NCI-H774 (cell line): Measurements from ENCODE around the gene PPT2.
"Not testable (repeated sequence)": the region's sequence is repeated elsewhere in the genome, so short reads cannot be mapped to it uniquely, and the experiment has no call there.

Experiments
- DNase-seq: peaks from one replicate; lab custom pipeline; 2025; lab: John Stamatoyannopoulos, UW

Gene PPT2

GRCh38 chr6:32189742-32190053 lies 35.8 kb downstream of the PPT2 start:
- no peak for DNase-seq

- peak; percentile 45 for DNase-seq
Measured at GRCh38 chr6:32190054-32190851, 36.3 kb downstream of the PPT2 start, which contains the start of gene PBX2. TSS of gene PBX2 (minus strand) at chr6:32190202. CDS start at chr6:32189915, 287 bp downstream.

DNA sequence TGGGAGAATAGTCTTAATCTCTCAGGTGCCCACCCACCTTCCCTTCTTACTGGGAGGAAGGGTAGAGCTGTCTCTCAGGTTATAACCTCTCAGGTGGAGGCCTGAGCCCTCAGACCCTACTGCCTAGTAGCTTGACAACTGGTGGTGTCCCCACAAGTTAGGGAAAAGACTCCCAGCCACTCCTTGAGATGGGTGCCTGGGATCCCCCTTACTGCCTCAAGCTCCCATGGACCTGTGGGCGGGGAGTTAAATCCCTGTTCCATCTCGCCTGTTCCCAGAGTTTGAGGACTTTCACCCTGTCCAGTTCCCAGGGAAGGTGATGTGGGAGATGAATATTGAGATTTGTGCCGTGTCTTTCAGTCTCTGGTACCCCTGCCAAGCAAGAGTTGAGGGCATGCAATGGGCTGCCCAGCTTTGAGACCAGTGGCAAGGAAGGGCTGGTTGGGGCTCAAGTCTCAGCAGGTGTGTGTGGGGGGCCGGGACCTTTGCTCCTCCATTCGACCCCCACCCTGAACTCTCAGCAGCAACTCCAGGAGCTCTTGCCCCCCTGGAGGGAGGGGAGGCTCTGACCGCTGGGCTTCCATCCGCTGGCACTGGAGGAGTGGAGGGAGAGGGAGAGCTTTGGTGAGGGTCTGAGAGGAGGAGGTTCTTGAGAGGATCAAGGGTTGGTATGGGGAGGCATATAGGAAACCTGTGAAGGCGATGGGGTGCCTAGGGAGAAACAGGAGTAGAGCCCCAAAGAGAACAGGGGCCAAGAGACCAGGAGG lies 37.2 kb downstream of the PPT2 start:
- no peak for DNase-seq

- no peak for DNase-seq
Measured at GRCh38 chr6:32191696-32192607, 38.0 kb downstream of the PPT2 start.

DNA sequence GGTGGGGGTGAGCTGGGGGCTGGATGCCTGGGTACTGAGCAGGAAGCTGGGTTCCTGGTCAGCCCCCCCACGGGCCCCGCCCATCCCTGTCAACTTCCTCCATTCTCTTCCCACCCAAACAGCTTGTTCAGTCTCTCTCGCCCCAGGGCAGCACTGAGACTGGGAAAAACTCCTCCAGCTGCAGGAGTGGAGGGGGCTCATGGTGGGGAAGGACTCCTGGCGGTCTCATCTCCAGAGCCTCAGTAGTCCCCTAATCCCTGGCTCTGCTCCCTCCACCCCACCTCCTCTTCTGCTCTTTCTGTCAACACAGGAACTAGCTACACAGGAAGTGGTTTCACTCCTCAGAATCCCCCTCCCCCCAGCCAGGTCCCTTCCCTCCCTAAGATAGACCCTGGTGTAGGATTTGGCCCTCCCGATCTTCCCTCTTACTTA lies 38.7 kb downstream of the PPT2 start, which contains the start of gene GPSM3:
Gene GPSM3, minus strand, starts transcription at position 36 of the 432 bp plus-strand sequence. CDS start 130 bp downstream, outside the sequence.
- DNase-seq = no peak

GRCh38 chr6:32193096-32193495 lies 39.2 kb downstream of the PPT2 start:
- not testable (repeated sequence) for DNase-seq

DNA sequence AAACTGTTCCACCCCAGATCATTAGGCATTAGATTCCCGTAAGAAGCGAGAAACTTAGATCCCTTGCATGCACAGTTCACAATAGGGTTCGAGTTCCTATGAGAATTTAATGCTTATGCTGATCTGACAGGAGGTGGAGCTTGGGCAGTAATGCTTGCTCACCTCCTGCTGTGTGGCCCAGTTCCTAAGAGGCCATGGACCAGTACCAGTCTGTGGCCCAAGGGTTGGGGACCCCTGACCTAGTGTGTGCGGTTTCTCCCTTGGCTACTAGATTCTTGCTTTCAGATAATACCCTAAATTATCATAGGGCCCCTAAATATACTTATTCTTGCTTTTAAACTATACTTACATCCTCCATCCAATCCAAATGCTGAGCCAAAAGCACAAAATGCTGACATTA lies 40.4 kb downstream of the PPT2 start:
- no peak for DNase-seq

DNA sequence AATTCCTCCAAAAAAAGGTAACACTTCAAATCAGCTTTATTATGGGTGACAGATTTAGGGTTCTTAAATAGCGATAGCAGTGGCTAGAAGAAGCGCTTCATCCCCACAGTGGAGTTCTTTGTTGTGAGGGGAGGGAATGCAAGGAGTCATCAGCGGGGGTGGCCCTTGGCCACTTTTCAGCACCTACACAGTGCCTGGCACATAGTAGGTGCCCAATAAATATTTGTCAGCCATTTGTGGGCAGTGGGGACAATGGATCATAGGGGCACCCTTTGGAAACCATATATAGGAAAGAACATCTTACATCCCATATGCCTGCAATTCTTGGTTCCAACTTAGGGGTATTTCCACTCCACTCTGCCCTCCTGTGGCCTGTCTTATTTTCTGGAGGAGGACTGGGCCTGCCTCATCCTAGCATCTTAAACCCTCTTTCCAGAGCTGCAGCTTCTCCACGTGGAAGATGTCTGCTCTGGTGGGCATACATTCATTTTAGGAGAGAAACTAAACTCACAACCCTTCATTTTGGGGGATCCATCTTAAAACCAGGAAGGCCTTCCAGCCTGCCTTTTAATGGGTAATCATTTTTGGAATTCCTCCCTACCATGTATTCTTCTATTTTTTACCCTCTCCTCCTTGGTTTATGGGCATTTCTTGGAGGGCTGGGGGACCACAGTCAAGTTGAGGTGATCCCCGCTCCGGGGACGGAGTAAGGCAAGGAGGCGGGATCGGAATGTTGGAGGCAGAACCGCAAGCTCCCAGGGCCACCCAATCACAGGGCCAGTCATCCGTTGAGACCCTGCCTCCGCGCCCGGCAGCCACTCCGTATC lies 41.1 kb downstream of the PPT2 start:
- DNase-seq = no peak

GRCh38 chr6:32195652-32195901 lies 41.6 kb downstream of the PPT2 start:
- DNase-seq = peak; percentile 99

DNA sequence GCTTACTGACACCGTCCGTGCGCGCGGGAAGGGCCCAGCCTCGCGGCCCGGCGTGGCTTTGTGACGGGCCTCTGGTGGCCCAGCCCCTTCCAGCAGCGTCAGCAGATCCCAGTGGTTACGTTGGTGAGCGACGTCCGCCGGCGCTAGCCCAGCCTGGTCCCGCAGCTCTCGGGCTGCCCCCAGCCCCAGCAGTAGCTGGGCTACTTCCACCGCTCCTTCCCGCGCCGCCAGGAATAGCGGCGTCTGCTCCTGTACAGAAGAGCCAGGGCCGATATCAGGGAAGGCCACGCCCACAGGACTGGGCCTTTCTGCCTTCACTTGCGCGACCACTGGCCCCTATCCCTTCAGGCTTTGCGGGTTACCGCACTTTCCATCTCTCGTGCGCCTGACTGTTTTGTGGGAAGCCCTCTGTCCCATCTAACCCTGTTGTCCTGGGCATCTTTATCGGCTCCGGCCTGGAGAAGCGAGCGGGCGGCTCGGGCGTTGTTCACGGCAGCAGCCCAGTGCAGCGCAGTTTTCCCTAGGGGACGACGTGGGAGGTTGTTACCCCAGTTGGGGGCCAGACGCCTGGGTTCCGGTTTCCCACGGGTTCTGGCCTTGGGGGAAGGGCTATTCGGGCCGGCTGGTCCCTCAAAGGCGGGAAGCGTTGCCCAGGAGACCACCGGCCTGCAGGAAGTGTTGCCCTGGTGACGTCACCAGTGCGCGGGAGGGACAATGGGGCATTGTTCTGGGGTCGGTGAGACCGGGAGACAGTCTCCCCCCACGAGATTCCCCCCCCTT lies 42.2 kb downstream of the PPT2 start:
- DNase-seq = peak; percentile 81

- DNase-seq = no peak
Measured at GRCh38 chr6:32196682-32197616, 43.0 kb downstream of the PPT2 start.

DNA sequence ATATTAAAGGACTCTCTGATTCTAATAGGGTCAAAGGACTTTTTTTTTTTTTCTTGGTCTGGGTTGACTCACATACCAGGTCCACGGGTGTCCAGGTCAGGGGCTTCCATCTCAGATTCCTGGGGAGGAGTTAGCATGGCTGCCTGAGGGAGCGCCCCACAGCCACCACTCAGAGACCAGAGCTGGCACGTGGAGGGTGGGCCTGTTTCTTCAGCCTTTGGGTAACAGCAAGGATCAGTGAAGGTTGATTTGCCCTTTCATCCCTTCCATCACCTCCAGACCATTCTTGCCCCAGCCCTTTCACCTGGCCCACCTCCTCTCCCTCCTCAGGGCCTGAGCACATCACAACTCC lies 44.4 kb downstream of the PPT2 start:
- no peak for DNase-seq

GRCh38 chr6:32198866-32199265 lies 44.9 kb downstream of the PPT2 start:
- no peak for DNase-seq

GRCh38 chr6:32200711-32201475 lies 47.0 kb downstream of the PPT2 start:
- DNase-seq = no peak

- DNase-seq = no peak
Measured at GRCh38 chr6:32202186-32202585, 48.2 kb downstream of the PPT2 start.

DNA sequence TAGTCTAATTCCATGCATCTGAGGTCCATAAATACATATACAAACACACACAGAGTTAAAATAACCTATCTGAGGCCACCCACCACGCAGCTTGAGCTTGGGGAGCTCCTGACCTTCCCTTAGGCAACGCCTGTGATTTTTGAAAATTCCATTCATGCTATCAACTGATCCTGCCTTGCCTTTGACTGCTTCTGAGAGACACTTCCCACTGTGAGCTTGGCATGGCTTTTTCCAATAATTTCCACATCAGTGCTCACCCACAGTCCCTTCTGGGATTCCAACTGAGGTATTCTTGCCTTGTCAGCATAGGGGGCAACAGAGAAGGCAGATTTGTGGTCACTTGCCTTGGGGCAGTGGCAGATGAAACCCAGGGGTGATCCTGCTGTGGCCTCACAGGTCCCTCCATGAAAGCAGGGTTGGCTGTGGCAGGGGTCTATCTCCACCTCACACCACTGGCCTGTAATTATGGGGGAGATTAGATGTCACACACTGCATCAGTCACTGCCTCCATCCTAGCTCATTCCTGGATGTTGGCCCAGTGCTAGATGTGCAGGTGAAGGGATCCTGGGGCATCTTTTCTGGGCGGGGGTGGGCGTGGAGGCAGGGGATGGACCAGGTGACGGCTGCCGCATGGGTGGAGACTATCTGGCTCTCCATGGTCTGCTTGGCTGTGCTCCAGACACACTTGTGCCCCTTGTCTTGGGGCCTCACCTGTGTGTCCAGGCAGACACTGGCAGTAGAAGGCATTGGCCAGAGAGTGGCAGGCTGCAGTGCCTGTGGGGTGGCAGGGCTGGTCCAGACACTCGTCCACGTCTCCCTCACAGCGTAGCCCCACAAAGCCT lies 49.7 kb downstream of the PPT2 start:
- no peak for DNase-seq

DNA sequence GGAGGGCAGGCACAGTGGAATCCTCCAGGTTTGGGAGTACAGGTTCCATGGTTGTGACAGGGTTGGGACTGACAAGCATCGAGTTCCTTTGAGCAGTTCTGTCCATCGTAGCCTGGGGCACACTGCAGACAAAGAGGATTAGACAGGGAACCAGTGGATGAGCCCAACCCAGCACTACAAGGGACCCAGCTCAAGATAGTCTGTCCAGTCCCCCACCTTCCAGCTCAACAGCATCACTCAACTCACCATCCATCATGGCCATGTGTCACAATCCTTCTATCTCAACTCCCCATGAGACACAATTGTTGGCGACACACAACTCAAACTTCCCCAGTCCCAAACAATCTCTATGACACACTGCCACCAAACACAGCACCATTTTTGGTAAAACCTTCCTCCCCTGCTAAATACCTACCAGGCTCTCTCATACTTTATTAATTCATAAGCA lies 50.4 kb downstream of the PPT2 start:
- DNase-seq = no peak

DNA sequence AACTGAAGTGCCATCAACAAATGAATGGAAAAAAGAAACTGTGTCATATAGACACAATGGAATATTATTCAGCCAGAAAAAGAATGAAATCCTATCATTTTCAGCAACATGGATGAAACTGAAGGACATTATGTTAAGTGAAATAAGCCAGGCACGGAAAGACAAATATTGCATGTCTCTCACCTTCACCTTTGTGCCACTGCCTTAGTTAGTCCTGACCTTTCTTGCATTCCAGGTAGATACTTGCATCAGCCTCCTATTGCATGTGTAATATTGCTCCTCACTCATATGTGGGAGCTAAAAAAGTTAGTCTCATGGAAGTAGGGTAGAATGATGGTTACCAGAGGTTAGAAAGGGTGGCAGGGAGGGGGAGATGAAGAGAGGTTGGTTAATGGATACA lies 55.1 kb downstream of the PPT2 start:
- no peak for DNase-seq
